Measurements from ENCODE around the gene ZIC4. TPM values are rescaled to one million over a fixed set of nuclear protein-coding genes. Genes with fewer than 3 reads are reported as not detected.

The ZIC4 gene
- total and polyA plus RNA-seq, 2 of the 8 experiments (the other 6 are each of a cell fraction or from before 2014, with no cell fraction given), result 0.03 to 0.13 TPM

DNA sequence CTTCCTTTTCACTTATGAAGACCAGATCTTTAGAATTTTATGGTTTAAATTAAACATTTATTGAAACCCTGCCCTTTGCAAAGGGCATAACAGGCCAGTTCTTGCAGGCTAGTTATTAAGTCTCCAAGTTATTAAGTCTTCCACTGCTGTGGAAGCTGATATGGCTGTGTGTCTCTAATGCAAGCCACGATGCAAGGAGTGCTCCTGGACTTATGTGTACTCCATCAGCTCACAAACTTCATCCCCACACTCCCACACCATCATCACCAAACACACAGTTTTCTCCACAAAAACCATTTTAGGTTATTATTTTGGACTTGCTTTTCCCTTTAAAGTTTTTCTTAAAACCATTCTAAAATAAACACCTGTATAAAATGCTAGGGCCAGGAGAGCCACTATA lies 62.4 kb downstream of the ZIC4 start:
- Histone ChIP-seq H2BK120ac (replicated peaks; ENCODE audit: low read depth, low read length) (no peak overlapping the region), H3K4me3 (ENCODE audit: extremely low read depth in 1 of 4, insufficient read depth in 2 of 4, low read depth in 3 of 4, low read length in 4 of 4) (no peak overlapping the region), H3K56ac (replicated peaks; ENCODE audit: insufficient read length, low read depth, low read length) (no peak overlapping the region), H2BK12ac (ENCODE audit: low read depth, low read length) (no peak overlapping the region), H4K5ac (ENCODE audit: insufficient read length, low read depth, low read length) (no peak overlapping the region), H3K18ac (ENCODE audit: extremely low read depth, low read length) (no peak overlapping the region), H3K23ac (ENCODE audit: insufficient read length) (no peak overlapping the region), H3K79me2 (ENCODE audit: control insufficient read depth in 1 of 2, insufficient read depth in 2 of 2, low read length in 2 of 2) (no peaks in the 10 kb centered on the region), H3K4me1 (replicated peaks in 1 of 4; ENCODE audit: control insufficient read depth in 3 of 4, insufficient read depth in 4 of 4, low read length in 3 of 4) (peaks cover 0 to 9% (median 0%) of the 10 kb centered on the region in 4 experiments; a peak in 2 of 7 replicates), H2AK5ac (ENCODE audit: low read depth, low read length) (no peak overlapping the region), H2BK20ac (ENCODE audit: low read length) (no peak overlapping the region), H3K4me2 (ENCODE audit: insufficient read depth in 1 of 2, low read depth in 2 of 2, low read length in 2 of 2) (no peak overlapping the region), H3K27me3 (replicated peaks in 1 of 4; ENCODE audit: control insufficient read depth in 3 of 4, extremely low read depth in 1 of 4, insufficient read depth in 3 of 4, low read length in 3 of 4) (no peaks in the 10 kb centered on the region), H4K8ac (ENCODE audit: extremely low read depth, insufficient read depth, low read length) (no peak overlapping the region), H3K36me3 (ENCODE audit: control insufficient read depth in 2 of 4, insufficient read depth in 4 of 4, low read length in 3 of 4) (no peaks in the 10 kb centered on the region), H3K14ac (ENCODE audit: insufficient read length) (no peak overlapping the region), H2BK5ac (ENCODE audit: low read depth, low read length) (no peak overlapping the region), H3K4ac (replicated peaks; ENCODE audit: insufficient read length, low read depth, low read length) (no peak overlapping the region), H3K27ac (ENCODE audit: low read depth, low read length) (no peak overlapping the region), H2BK15ac (ENCODE audit: low read length) (no peak overlapping the region), H3K79me1 (ENCODE audit: low read depth, low read length) (no peaks in the 10 kb centered on the region), H3K9me3 (ENCODE audit: insufficient read depth in 2 of 2, low read depth in 1 of 2, low read length in 1 of 2) (no peaks in the 10 kb centered on the region), H2AFZ (ENCODE audit: low read length) (no peak overlapping the region), H3K9ac (replicated peaks in 1 of 4; ENCODE audit: extremely low read depth in 1 of 4, low read depth in 3 of 4, low read length in 3 of 4) (no peak overlapping the region), H4K20me1 (replicated peaks in 1 of 2; ENCODE audit: control insufficient read depth in 1 of 2, insufficient read depth in 2 of 2, low read length in 2 of 2) (no peaks in the 10 kb centered on the region), H3K23me2 (ENCODE audit: low read depth, low read length) (no peaks in the 10 kb centered on the region), H4K91ac (replicated peaks; ENCODE audit: insufficient read length, low read length) (no peak overlapping the region)
- 84% methylated on average over 1 of the region's 1 CpG; no CpG with 5 or more reads in 1 of the 2 experiments for WGBS, 2 experiments (ENCODE audit: extremely low coverage in 1 of 2, insufficient coverage in 1 of 2, insufficient read length in 1 of 2, insufficient replicate concordance in 2 of 2, low coverage in 1 of 2, low lambda C conversion rate in 2 of 2, missing lambda C conversion rate in 1 of 2)
- ChIA-PET POLR2A (ENCODE audit: partially characterized antibody) (no interaction called here), CTCF (ENCODE audit: partially characterized antibody) (interaction anchor here (1.1 to 2.9 kb wide), 5 partner anchors 10 to 40 kb away, joined by 3 to 9 read pairs (median 6); no protein-coding TSS in a partner anchor)
- no peak for TF ChIP-seq GTF2F1 (IDR thresholded peaks at IDR 0.05; ENCODE audit: borderline replicate concordance, low read depth, low read length)
- no peak for TF ChIP-seq KDM5A (IDR thresholded peaks at IDR 0.05; ENCODE audit: low read length)
- TF ChIP-seq CHD2 (IDR thresholded peaks at IDR 0.05; ENCODE audit: low read length), result no peak
- TF ChIP-seq BRCA1 (IDR thresholded peaks at IDR 0.05; ENCODE audit: low read depth, low read length), result no peak
- TF ChIP-seq GABPA (IDR thresholded peaks at IDR 0.05; ENCODE audit: borderline replicate concordance, insufficient read depth, low read length), result no peak
- TF ChIP-seq, protein P1, sequence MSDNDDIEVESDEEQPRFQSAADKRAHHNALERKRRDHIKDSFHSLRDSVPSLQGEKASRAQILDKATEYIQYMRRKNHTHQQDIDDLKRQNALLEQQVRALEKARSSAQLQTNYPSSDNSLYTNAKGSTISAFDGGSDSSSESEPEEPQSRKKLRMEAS (IDR thresholded peaks at IDR 0.05), result no peak
- TF ChIP-seq, protein P2, sequence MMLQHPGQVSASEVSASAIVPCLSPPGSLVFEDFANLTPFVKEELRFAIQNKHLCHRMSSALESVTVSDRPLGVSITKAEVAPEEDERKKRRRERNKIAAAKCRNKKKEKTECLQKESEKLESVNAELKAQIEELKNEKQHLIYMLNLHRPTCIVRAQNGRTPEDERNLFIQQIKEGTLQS (IDR thresholded peaks at IDR 0.05; ENCODE audit: insufficient read depth, low read depth, low read length), result no peak
- TF ChIP-seq JUND (IDR thresholded peaks at IDR 0.05; ENCODE audit: low read length), result no peak
- FAIRE-seq (no peak), DNase-seq (ENCODE audit: low read depth in 1 of 2, low spot score in 2 of 2) (no peak)

Data from H1 (cell line).